Stimulated activated CD4-positive, alpha-beta T cell treated with anti-CD3 and anti-CD28 coated beads, TNF-alpha, amount 100 ng/mL, for 24 hours (primary cell): Measurements from ENCODE around the gene RUNX3.
A peak's percentile ranks its signal among the peaks of the same experiment; 100 is the strongest.
"Not testable (repeated sequence)": the region's sequence is repeated elsewhere in the genome, so short reads cannot be mapped to it uniquely, and the experiment has no call there.

Source experiments
- DNase-seq, 3 experiments: peaks; one replicate each; pipeline ENCODE4 v3.0.0-alpha.2; 2020; ENCODE audit warnings: low read depth in 3 of 3

The RUNX3 gene

DNA sequence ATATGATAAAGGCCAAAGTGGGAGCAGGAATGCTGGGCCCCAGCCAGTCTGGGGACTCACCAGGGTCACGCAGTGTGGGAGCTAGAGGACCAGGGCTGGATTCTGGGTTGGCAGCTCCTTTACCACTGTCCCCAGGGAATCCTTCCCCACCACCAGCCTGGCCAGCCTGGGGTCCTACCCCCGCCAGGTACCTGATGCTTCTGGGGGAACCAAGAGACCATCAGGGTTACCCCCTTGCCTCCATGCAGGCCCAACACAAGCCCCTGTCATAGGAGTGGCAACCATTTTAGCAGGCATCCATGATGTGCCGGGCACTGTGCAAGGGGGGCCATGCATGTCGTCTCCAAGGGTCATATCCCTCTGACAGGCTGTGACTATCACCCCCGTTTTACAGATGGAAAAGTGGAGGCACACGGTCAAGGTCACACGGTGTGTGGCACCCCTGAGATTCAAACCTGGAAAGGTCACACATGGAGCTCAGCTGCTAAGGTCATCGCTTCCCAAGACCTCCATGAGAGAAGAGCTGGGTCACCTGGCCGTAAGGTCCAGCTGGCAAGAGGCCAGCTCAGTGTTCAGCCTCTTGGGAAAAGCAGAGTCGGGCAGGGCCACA lies 16.4 kb downstream of the RUNX3 start:
- DNase-seq: no peak

DNA sequence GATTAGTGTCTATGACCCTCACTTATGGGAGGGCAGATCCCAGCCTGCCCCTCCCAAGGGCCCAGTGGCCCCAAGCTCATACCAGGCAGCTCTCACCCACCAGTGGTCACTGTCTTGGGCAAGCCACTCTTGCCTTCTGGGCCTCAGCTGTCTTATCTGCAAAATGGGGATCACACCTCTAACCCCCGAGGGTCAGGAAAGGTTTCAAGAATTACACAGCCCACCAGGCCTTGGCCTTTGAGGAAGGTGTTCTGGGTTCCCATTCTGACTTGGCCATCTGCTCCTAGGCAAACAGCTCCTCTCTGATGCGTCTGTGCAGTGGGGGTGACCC lies 16.8 kb downstream of the RUNX3 start:
- DNase-seq: no peak

DNA sequence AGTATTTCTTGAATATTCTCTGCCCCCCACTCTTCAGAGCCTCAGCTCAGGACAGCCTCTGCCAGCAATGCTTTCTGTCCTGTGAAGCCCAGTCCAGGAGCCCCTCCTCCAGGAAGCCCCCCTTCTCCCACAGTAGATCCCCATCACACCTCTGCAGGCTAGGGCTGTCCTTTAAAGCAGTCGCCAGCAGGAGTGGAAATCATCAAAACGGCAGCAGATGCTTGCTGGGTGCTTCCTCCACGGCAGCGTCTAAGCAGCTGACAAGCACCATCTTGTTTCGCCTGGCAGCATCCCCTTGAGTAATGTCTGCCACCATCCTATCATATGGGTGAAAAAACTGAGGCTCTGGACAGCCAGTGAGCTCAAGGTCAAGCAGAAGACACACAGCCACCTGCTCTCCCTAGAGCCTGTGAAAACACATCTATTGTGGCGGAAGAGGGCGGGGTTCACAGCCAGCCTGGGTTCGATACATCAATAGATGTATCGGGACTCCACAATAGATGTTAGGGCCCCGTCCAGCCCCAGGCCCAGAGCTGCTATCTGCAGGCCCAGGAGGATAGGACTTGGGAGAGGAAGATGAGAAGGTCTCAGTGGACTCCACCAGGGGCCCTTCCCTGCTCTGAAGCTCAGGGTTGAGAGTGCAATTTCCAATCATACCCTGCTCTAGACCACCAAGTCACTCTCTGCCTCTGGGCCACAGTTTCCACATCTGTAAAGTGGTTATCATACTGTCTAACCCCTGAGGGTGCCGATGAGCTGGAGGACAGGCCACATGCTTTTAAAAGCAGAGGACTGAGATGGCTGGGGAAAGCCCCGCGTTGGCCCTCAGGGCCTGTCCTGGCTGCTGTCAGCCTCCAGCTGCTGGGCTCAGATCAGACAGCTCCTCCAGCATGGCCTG lies 17.5 kb downstream of the RUNX3 start:
- DNase-seq: no peak

DNA sequence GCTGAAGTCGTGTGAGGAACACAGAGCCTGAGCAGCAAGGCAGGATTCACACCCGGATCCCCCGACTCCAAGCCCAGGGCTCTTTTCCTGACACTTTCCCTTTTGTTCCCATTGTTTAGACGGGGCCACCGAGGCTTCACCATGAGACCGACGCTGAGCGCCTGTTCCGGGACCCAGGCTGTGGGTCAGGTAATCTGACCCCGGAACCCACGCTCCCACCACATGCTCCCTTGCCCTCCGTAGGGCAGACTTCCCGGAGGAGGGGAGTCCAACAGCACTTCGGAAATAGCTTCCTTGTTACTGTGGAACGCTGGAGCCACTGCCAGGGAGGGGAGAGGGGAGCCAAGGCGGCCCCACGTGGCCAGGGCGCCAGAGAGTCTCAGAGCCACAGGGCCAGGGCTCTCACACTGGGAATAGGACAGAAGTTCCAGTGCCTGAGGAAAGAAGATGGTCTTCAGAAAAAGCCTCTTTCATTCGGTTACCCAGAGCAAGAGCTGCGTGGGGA lies 18.4 kb downstream of the RUNX3 start:
- no peak for DNase-seq

DNA sequence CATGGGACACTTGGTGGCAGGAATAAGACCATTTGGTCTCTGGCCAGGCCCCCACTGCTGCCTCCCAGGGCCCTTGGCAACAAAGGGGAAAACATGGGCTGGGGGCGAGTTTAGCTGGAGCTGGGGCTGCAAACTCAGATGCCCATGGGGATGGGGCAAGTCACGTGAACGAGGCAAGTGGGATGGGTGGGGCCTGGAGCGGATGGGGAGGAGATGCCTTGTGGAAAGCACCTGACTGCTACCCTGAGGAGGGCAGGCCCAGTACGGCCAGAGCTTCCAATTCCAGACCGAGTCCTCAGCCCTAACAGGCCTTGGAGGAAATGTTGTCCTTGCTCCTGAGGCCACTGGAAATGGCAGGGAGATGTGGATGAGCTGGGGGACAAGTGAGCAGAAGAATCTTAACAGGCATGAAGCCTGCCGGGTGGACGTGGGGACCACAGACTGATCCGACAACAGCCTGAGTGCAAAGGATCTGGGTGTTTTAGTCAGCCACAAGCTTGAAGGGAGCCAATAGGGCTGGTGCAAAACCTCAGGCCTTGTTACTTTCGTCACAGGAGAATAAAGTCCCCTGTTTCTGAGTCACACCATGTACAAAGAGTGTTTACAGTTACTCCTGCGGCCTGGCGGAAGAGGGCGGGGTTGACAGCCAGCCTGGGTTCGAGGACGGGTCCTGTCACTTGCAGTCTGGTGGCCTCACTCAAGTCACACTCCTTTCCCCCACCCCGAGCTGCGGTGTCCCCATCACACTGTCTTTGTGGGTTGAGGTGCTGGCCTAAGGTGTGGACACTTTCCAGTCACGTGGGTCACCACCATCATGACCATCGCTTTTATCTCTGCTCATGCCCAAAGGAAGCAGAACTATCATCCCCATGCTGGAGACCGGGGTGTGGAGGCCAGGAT lies 19.1 kb downstream of the RUNX3 start:
- peak in 1 of 3 experiments; percentile 55 for DNase-seq

DNA sequence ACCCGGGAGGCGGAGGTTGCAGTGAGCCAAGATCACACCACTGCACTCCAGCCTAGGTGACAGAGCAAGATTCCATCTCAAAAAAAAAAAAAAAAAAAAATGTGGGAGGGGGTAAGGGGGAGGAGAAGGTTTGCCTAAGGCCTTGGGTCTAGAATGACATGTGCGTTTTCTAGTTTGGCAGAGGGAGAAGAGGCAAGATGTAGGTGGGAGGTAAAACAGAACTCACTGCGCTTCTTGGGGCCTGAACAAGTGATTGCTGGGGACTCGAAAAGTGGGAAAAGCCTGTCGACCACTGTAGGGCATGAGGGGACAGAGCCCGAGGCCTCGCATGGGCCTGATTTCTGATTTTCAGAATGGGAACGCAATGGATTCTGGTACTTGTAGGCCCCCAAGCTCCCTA lies 19.9 kb downstream of the RUNX3 start:
- DNase-seq: no peak

DNA sequence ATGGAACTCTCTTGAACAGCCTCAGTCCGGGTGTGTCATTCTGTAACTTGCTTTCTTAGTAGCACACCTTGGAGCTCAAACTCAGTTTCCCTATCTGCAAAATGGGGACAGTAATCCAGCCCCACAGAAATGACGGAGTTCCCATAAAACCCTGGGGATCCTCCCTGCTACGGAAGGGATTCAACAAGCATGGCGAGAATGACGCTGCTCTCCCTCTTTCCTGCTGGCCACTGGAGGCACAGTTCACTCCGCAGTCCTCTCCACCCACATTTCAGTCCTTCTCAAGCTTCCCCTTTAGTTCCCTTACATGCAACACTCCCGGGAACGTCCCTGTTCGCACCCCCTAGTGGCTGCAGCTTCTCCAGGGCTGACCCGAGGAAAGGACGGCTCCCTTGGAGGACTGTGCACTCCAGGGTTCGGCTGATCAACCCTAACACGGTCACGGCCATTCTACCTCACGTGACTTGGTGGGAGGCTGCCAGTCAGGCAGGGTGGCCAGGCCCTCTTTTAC lies 20.6 kb downstream of the RUNX3 start:
- no peak for DNase-seq

- no peak for DNase-seq
Measured at GRCh38 chr1:24908591-24909259, 21.4 kb downstream of the RUNX3 start.

GRCh38 chr1:24907587-24908294 lies 22.3 kb downstream of the RUNX3 start:
- not testable (repeated sequence) for DNase-seq

DNA sequence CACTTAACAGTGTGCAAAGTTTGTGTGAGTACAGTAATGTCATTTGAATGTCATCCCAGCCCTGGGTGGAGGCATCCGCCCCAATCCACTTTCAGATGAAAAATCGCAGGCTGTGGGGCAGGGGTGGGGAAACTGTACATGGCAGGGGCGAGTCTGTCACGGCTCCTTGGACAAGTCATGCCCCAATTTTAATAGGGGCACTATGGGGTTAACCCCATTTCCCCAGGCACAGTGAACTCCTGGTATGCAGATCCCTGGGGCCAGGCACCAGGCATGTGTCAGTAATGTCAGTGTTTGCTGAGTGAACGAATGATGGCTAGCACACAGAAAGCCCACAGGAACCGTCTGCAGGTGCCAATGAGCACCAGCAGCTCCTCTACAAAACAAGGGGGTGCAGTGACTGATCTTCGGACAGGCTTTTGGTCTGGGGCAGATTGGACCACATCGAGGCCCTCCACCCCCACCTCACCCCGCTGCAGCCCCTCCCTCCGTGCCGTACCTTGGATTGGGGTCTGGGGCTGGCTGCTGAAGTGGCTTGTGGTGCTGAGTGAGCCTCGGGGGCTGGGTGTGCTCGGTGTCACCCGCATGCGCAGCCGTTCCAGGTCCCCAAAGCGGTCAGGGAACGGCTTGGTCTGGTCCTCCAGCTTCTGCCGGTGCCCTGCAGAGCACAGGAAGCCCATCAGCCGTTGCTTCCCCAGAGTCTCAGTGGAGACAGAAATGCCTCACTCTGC lies 23.2 kb downstream of the RUNX3 start:
- DNase-seq: no peak

DNA sequence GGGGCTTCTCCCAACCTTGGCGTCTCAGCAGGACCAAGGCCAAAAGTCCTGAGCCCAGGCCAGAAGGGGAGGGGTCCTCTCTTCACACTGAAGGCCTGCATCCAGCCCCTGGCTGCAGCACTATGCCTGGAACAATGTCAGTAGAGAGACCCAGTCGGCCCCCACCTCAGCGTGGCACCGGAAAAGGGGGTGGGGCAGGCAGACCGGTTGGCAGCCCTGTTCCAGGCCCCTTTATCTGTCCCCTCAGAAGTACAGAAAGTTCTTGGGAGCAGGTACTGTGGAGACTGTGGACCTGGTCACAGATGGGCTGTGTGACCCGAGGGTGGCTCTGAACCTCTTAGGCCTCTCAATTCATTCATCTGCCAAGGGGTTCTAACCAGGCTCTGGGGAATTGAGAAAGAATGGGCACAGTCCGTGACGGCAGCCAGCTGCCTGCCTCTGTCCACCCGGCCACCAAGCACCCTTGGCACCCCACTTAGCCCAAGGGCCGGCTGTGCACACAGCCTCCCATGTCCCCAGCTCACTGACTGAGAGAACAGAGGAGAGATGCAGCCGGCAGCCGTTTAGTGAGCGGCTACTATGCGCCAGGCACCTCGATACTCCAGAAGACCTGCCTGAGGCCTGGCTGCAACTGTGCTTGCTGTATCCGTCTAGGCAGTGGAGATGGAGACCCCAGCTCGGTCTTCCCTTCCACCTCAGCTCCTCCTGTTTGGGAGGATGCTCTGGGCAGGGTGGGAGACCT lies 23.9 kb downstream of the RUNX3 start:
- no peak for DNase-seq

DNA sequence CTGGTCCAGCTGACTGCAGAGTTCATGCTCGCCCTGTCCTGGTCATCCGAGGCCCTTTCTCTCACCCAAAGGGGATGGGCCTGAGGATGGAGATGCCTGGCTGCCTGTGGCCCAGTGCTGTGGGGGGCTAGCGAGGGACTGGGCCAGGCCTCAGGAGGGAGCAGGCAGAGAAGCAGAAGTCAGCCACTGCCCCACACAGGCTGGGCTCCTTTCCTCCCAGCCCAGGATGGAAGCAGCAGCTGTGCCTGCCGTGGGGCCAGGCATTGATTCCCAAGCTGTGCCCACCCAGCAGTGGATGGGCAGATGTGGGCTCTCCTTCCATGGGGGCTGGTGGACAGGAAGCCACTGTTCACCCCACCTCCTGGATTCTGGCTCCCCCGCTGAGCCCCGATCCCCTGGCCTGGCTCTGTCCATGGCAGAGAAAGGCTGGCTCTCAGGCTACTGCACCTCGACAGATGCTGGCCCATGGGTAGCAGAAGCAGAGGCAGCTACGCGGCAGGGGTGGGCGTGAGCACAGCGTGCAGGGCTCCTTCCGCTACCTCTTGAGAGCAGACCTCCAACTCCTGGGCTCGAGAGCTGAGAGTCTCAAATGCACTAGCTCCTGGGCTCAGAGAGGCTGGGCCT lies 24.6 kb downstream of the RUNX3 start:
- DNase-seq: no peak

DNA sequence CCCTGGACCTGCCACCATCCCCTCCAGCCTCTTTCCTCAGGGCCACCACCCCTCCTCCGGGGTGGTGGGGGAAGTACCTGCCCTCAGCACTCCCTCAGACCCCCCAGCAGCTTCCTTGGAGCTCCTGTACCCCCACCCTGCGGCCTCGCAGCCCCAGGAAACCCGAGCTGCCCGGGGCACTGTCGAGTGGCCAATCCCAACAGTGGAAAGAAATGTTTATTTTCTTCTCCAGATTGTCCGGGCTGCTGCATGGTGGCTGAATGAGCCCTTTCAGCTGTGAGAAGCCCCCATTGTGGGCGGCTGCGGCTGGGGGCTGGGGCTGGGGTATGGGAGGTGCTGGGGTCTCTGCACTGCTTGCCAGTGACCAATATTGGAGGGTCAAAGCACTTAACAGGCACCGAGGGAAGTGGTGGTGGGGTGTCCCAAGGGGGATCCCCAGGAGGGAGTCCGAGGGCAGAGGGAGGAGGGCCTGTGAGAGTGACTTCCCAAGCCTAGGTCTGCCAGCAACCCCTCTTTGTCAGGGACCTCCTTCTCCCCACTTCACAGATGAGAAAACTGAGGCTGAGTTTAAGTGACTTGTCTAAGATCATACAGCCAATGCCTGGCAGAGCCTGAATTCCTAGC lies 25.2 kb downstream of the RUNX3 start:
- no peak for DNase-seq

- no peak for DNase-seq
Measured at GRCh38 chr1:24903955-24904730, 25.9 kb downstream of the RUNX3 start.

DNA sequence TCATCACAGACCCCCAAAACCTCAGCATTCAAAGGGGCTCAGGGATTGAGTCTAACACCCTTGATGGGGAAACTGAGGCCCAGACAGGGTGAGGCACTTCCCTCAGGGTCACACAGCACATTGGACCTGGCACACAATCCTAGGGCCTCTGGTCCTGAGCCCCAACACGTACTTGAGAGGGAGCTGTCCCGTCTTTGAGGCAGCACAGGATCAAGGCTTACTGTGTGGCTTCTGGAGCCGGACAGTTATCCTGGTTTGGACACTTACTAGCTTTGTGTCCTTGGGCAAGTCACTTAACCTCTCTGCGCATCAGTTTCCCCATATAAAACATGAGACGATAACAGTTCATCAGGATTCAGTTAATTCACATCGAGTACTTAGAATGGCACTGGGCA lies 26.5 kb downstream of the RUNX3 start:
- no peak for DNase-seq

- no peak for DNase-seq
Measured at GRCh38 chr1:24903011-24903461, 27.0 kb downstream of the RUNX3 start.

DNA sequence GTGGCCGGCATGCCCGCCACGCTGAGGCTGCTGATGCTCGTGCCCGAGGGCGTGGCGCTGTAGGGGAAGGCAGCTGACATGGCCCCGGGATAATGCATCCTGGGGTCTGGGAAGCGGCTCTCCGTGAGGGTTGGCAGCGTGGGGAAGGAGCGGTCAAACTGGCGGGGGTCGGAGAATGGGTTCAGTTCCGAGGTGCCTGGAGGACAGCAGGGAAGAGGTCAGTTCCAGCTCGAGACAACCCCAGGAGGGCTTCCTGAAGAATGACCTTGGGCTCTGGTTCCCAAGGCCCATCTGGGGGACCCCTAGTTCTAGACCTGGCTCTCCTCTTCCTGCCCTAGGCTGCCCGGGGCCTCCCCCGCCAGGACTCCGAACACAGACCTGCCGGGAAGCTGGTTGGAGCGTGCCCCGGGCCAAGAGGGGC lies 27.6 kb downstream of the RUNX3 start:
- no peak for DNase-seq
